Endothelial cell (in vitro differentiated cells): Measurements from ENCODE around the gene GRM3. TPM values are rescaled to one million over a fixed set of nuclear protein-coding genes. Genes with fewer than 3 reads are reported as not detected.

ENCODE experiments used
- DNase-seq: peaks from one replicate; pipeline ENCODE4 v3.0.0; 2021; ENCODE audit warnings: low spot score
- H3K27ac Mint-ChIP-seq: one replicate; pipeline ENCODE4 v1.8.0; 2021; ENCODE audit warnings: mixed read lengths, inconsistent platforms; ENCODE audit not compliant: unreplicated experiment
- H3K27me3 Mint-ChIP-seq: one replicate; pipeline ENCODE4 v1.8.0; 2021; ENCODE audit warnings: mild to moderate bottlenecking, moderate library complexity, mixed read lengths, inconsistent platforms; ENCODE audit not compliant: unreplicated experiment
- H3K36me3 Mint-ChIP-seq: one replicate; pipeline ENCODE4 v1.8.0; 2021; ENCODE audit warnings: mild to moderate bottlenecking, low read depth, mixed read lengths, inconsistent platforms; ENCODE audit not compliant: unreplicated experiment
- H3K4me1 Mint-ChIP-seq: one replicate; pipeline ENCODE4 v1.8.0; 2021; ENCODE audit warnings: mild to moderate bottlenecking, mixed read lengths, inconsistent platforms; ENCODE audit not compliant: unreplicated experiment
- H3K4me3 Mint-ChIP-seq: one replicate; pipeline ENCODE4 v1.8.0; 2021; ENCODE audit warnings: mild to moderate bottlenecking, mixed read lengths, inconsistent platforms; ENCODE audit not compliant: unreplicated experiment
- H3K9me3 Mint-ChIP-seq: one replicate; pipeline ENCODE4 v1.8.0; 2021; ENCODE audit warnings: mixed read lengths, inconsistent platforms; ENCODE audit not compliant: unreplicated experiment
- total RNA-seq: library from RNA; stranded (reverse); fragmentation: NEBNext Ultra II Directional; extraction: Animal tissue kit (Norgen Biotek cat#: 25700); gene quantifications from one replicate; pipeline ENCODE4 v1.2.1, GENCODE V29; 2021; ENCODE audit not compliant: unreplicated experiment
- TF ChIP-seq, protein P1 (sequence below): fragments of 200-600 bp; sonication (generic); IDR thresholded peaks from one replicate; pipeline ENCODE4 v1.5.0; 2021; ENCODE audit warnings: antibody characterized with exemption; ENCODE audit not compliant: unreplicated experiment

GRM3 gene
- total RNA-seq, 1 donor from 2014 or later: not detected

DNA sequence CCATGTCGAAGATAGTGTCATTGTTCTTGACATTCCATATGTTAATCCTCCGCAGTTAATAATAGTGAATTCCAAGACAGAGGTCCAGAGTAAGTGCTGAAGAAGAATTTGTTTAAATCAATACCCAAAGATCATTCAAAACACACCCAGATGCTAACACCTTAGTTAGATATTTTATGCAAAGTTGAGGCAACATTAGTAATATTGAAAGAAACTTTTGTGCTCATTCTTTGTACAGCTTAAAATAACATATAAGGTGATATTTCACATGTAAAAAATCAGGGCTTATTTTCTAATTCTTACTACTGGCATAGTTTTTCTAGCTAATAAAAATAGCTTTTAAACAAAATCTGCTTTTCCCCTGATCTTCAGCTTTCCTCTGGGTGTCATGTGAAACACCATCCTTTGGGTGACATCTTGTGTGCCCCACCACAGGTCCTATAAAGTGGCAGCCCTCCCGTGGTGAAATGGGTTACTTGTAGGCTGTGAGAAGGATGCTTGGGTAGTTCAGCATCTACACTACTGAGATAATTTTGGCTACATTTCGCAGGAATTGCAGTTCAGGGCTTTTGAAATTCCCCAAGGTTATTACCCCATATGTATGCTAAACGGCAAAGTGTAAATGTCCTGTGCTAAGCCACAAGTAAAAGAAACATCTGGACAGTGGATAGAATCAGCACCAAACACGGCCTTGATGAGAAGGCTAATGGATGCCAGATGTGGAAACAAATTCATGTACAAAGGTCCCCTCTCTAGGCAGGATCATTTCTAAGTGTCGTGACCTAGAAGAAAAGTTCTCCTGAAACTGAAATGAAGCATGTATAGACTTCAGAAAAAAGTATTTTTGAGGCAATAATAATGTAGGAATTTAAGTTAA is 105.4 kb downstream of the GRM3 start:
- Mint-ChIP-seq H3K4me1 (peaks cover 11% of the 10 kb centered on the region), H3K36me3 (no peaks in the 10 kb centered on the region), H3K9me3 (no peaks in the 10 kb centered on the region), H3K27me3 (no peaks in the 10 kb centered on the region), H3K27ac (no peak overlapping the region), H3K4me3 (no peak overlapping the region)
- DNase-seq: no peak
- TF ChIP-seq, protein P1, sequence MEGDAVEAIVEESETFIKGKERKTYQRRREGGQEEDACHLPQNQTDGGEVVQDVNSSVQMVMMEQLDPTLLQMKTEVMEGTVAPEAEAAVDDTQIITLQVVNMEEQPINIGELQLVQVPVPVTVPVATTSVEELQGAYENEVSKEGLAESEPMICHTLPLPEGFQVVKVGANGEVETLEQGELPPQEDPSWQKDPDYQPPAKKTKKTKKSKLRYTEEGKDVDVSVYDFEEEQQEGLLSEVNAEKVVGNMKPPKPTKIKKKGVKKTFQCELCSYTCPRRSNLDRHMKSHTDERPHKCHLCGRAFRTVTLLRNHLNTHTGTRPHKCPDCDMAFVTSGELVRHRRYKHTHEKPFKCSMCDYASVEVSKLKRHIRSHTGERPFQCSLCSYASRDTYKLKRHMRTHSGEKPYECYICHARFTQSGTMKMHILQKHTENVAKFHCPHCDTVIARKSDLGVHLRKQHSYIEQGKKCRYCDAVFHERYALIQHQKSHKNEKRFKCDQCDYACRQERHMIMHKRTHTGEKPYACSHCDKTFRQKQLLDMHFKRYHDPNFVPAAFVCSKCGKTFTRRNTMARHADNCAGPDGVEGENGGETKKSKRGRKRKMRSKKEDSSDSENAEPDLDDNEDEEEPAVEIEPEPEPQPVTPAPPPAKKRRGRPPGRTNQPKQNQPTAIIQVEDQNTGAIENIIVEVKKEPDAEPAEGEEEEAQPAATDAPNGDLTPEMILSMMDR: no peak

- Mint-ChIP-seq H3K36me3 (no peaks in the 10 kb centered on the region), H3K4me3 (no peak overlapping the region), H3K27me3 (no peaks in the 10 kb centered on the region), H3K4me1 (peaks cover 13% of the 10 kb centered on the region), H3K27ac (no peak overlapping the region), H3K9me3 (no peaks in the 10 kb centered on the region)
- no peak for DNase-seq
- TF ChIP-seq, protein P1: no peak
Observed at GRCh38 chr7:86749741-86750665, 106.3 kb downstream of the GRM3 start.

- H3K27me3 Mint-ChIP-seq: peaks cover 2% of the 10 kb centered on the region
- no peak overlapping the region for H3K4me3 Mint-ChIP-seq
- no peak for DNase-seq
- TF ChIP-seq, protein P1: no peak
- no peaks in the 10 kb centered on the region for H3K9me3 Mint-ChIP-seq
- no peaks in the 10 kb centered on the region for H3K36me3 Mint-ChIP-seq
- H3K27ac Mint-ChIP-seq: no peak overlapping the region
- peaks cover 27% of the 10 kb centered on the region for H3K4me1 Mint-ChIP-seq
Observed at GRCh38 chr7:86760236-86760635, 116.5 kb downstream of the GRM3 start.

DNA sequence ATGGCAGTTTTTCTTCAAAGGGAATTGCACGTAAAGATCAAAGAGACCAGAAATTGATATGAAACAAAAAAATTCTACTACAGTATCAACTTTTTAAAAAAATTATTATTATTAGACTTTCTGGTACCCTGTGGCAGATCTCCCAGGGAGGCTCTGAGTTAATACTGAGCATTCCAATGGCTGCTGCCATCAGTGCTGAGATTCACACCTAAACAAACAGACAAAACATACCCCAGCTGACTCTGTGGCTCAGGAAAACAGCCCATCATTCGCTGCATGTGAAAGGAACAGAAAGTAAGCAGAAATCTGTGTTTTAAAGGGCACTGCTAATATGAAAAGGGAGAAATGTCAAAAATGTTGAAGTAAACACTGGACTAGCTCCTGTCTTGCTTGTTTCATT is 118.4 kb downstream of the GRM3 start:
- Mint-ChIP-seq H3K36me3 (no peaks in the 10 kb centered on the region), H3K4me1 (peaks cover 28% of the 10 kb centered on the region), H3K4me3 (no peak overlapping the region), H3K27me3 (peaks cover 2% of the 10 kb centered on the region), H3K9me3 (no peaks in the 10 kb centered on the region), H3K27ac (no peak overlapping the region)
- TF ChIP-seq, protein P1: no peak
- no peak for DNase-seq
